ENCODE measurements around the gene KIF1B.
"Not testable (repeated sequence)": the region's sequence is repeated elsewhere in the genome, so short reads cannot be mapped to it uniquely, and the experiment has no call there.

GRCh38 chr1:10425826-10426534, 215.6 kb downstream of the KIF1B start:
- TF ChIP-seq PATZ1 (CRISPR knock-in tag; IDR thresholded peaks at IDR 0.05; ENCODE audit: borderline replicate concordance); ZNF8 (CRISPR knock-in tag; IDR thresholded peaks at IDR 0.05); CREB5 (CRISPR knock-in tag; IDR thresholded peaks at IDR 0.05; ENCODE audit: low read depth); ZFP3 (CRISPR knock-in tag; IDR thresholded peaks at IDR 0.05); TSHZ2 (CRISPR knock-in tag; IDR thresholded peaks at IDR 0.05); BACH2 (CRISPR knock-in tag; IDR thresholded peaks at IDR 0.05; ENCODE audit: borderline replicate concordance); CSDC2 (CRISPR knock-in tag; IDR thresholded peaks at IDR 0.05); SNAI2 (CRISPR knock-in tag; IDR thresholded peaks at IDR 0.05): not testable (repeated sequence)

Measured in SK-N-SH treated with all-trans-retinoic acid at 6 μM for 48 hours (cell line).